ENCODE measurements around the gene ZNF611.

GRCh38 chr19:52669586-52669985 is 65.3 kb downstream of the ZNF611 start:
- TF ChIP-seq POLR2A (IDR thresholded peaks at IDR 0.05; ENCODE audit: low read depth, low read length) = no peak
- no peak for TF ChIP-seq POLR2AphosphoS5 (IDR thresholded peaks at IDR 0.05; ENCODE audit: low read depth, low read length)

All from GM12892 (cell line).